GM12873 (cell line): ENCODE data around the gene MIB1.
A peak's percentile ranks its signal among the peaks of the same experiment; 100 is the strongest.

Source experiments
- TF ChIP-seq, protein P1 (sequence below): IDR thresholded peaks from 2 replicates; pipeline ENCODE4 v1.5.1; 2012; ENCODE audit warnings: low read depth, mild to moderate bottlenecking, moderate library complexity, low read length, control low read depth; ENCODE audit not compliant: insufficient read depth; ENCODE audit errors: missing control alignments

MIB1 gene

GRCh38 chr18:21739604-21740537, 721 bp upstream of the MIB1 start:
- TF ChIP-seq, protein P1, sequence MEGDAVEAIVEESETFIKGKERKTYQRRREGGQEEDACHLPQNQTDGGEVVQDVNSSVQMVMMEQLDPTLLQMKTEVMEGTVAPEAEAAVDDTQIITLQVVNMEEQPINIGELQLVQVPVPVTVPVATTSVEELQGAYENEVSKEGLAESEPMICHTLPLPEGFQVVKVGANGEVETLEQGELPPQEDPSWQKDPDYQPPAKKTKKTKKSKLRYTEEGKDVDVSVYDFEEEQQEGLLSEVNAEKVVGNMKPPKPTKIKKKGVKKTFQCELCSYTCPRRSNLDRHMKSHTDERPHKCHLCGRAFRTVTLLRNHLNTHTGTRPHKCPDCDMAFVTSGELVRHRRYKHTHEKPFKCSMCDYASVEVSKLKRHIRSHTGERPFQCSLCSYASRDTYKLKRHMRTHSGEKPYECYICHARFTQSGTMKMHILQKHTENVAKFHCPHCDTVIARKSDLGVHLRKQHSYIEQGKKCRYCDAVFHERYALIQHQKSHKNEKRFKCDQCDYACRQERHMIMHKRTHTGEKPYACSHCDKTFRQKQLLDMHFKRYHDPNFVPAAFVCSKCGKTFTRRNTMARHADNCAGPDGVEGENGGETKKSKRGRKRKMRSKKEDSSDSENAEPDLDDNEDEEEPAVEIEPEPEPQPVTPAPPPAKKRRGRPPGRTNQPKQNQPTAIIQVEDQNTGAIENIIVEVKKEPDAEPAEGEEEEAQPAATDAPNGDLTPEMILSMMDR: no peak

- TF ChIP-seq, protein P1: no peak
Measured at GRCh38 chr18:21741312-21741561, 645 bp downstream of the MIB1 start.

DNA sequence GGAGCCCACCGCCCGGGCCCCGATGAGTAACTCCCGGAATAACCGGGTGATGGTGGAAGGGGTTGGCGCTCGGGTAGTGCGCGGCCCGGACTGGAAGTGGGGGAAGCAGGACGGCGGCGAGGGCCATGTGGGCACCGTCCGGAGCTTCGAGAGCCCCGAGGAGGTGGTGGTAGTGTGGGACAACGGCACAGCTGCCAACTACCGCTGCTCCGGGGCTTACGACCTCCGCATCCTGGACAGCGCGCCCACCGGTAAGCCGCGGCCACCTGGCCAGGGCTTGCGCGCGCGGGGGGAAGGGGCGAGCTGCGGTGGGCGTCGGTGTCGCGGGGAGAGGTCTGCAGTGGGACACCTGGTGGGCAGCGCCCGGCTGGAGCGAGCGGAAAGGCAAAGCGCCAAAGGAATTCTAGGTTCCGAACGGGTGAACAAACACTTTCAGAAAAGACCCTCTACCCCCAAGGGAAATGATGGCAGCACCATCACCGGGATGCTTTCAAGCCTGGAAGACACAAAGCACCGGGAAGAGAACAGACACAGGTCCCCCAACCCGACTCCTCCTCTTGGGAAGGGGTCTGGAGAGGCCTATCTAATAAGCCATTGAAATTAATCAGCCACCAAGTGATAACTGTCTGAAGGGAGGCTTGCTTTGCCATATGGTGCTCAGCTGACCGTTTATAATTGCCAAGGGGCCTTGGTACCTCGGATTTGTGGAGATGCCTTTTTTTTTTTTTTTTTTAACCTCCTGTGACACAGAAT, 1.1 kb downstream of the MIB1 start:
- TF ChIP-seq, protein P1: peak; percentile 1

- TF ChIP-seq, protein P1: no peak
Measured at GRCh38 chr18:21742315-21742687, 1.7 kb downstream of the MIB1 start.

GRCh38 chr18:21743166-21743832, 2.7 kb downstream of the MIB1 start:
- TF ChIP-seq, protein P1: no peak

DNA sequence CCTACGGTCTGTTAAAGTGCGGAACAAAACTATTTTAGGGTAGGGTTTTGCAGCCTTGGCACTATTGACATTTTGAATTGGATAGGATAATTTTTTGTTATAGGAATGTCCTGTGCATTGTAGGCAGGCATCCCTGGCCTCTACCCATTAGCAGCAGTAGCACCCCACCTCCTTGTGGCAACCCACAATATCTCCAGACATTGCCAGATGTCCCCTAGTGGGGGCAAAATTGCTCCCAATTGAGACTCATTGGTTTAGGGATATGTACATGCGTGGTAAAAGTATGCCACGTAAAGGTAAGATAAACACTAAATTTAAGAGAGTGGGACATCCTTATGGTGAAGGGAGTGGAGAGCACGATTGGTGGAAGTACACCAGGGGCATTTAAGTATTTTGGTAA, 4.6 kb downstream of the MIB1 start:
- TF ChIP-seq, protein P1: no peak

- TF ChIP-seq, protein P1: no peak
Measured at GRCh38 chr18:21747268-21747667, 6.7 kb downstream of the MIB1 start.
